ENCODE data around the gene STK40.

GRCh38 chr1:36352125-36352909 is 33.4 kb downstream of the STK40 start:
- TF ChIP-seq YY1 (IDR thresholded peaks at IDR 0.05; ENCODE audit: insufficient read depth, insufficient read length) = no peak
- no peak for TF ChIP-seq SUZ12 (IDR thresholded peaks at IDR 0.05; ENCODE audit: extremely low read depth, insufficient read depth, insufficient read length)
- no peak for TF ChIP-seq ZNF274 (IDR thresholded peaks at IDR 0.05; ENCODE audit: low read depth, low read length)
